ENCODE results near the gene PDE4C. TPM values are rescaled to one million over a fixed set of nuclear protein-coding genes. Genes with fewer than 3 reads are reported as not detected.

Gene PDE4C
- total and polyA plus RNA-seq, 7 donors: 1.8 to 8.6 (median 4.0) TPM; not detected in 2

GRCh38 chr19:18234194-18234593 is 8.0 kb upstream of the PDE4C start:
- Histone ChIP-seq H3K9me3 (peaks cover 0 to 12% (median 7%) of the 10 kb centered on the region in 4 donors), H3K4me3 (no peak overlapping the region), H3K27ac (no peak overlapping the region), H3K27me3 (peaks cover 12 to 65% (median 30%) of the 10 kb centered on the region in 3 donors), H3K36me3 (no peaks in the 10 kb centered on the region), H3K4me1 (peaks cover 0 to 7% (median 0%) of the 10 kb centered on the region in 4 donors)
- intact Hi-C loops (cut with DNase I): no loop called here
- DNase-seq: no peak
- WGBS, 2 donors: 41 to 46% methylated on average over 6 of the region's 6 CpGs
- TF ChIP-seq EP300 (IDR thresholded peaks at IDR 0.05): no peak
- TF ChIP-seq POLR2A (IDR thresholded peaks at IDR 0.05): no peak
- no peak for TF ChIP-seq CTCF (IDR thresholded peaks at IDR 0.05)
- no peak for TF ChIP-seq POLR2AphosphoS5 (IDR thresholded peaks at IDR 0.05)

GRCh38 chr19:18233224-18233825 is 7.1 kb upstream of the PDE4C start:
- no peak for TF ChIP-seq POLR2A (IDR thresholded peaks at IDR 0.05)
- no peak for TF ChIP-seq POLR2AphosphoS5 (IDR thresholded peaks at IDR 0.05)
- TF ChIP-seq CTCF (IDR thresholded peaks at IDR 0.05): no peak
- no peak for TF ChIP-seq EP300 (IDR thresholded peaks at IDR 0.05)
- Histone ChIP-seq H3K27me3 (peaks cover 12 to 72% (median 30%) of the 10 kb centered on the region in 3 donors), H3K4me3 (no peak overlapping the region), H3K27ac (no peak overlapping the region), H3K4me1 (peaks cover 0 to 7% (median 0%) of the 10 kb centered on the region in 4 donors), H3K36me3 (no peaks in the 10 kb centered on the region), H3K9me3 (peaks cover 0 to 12% (median 7%) of the 10 kb centered on the region in 4 donors)
- WGBS, 2 donors: 18 to 32% methylated on average over 37 of the region's 37 CpGs
- intact Hi-C loops (cut with DNase I): no loop called here
- no peak for DNase-seq

- 6 to 22% methylated on average over 46 of the region's 46 CpGs for WGBS, 2 donors
- no peak overlapping the region for H3K27ac ChIP-seq
- intact Hi-C loops (cut with DNase I): no loop called here
- H3K9me3 ChIP-seq: peaks cover 0 to 12% (median 7%) of the 10 kb centered on the region in 4 donors
- DNase-seq: no peak
- peaks cover 12 to 76% (median 30%) of the 10 kb centered on the region in 3 donors for H3K27me3 ChIP-seq
- H3K4me3 ChIP-seq: no peak overlapping the region
- peaks cover 0 to 12% (median 2%) of the 10 kb centered on the region in 4 donors for H3K4me1 ChIP-seq
- TF ChIP-seq EP300 (IDR thresholded peaks at IDR 0.05) (no peak), POLR2AphosphoS5 (IDR thresholded peaks at IDR 0.05) (no peak), CTCF (IDR thresholded peaks at IDR 0.05) (no peak), POLR2A (IDR thresholded peaks at IDR 0.05) (no peak)
- H3K36me3 ChIP-seq: no peaks in the 10 kb centered on the region
These were observed 6.4 kb upstream of the PDE4C start for GRCh38 chr19:18232540-18233223.

- Histone ChIP-seq H3K4me1 (peaks cover 0 to 21% (median 10%) of the 10 kb centered on the region in 4 donors), H3K27me3 (peaks cover 12 to 76% (median 30%) of the 10 kb centered on the region in 3 donors), H3K9me3 (peaks cover 0 to 12% (median 7%) of the 10 kb centered on the region in 4 donors), H3K27ac (no peak overlapping the region), H3K36me3 (no peaks in the 10 kb centered on the region), H3K4me3 (no peak overlapping the region)
- no peak for DNase-seq
- 21 to 24% methylated on average over 4 of the region's 4 CpGs for WGBS, 2 donors
- no peak for TF ChIP-seq CTCF (IDR thresholded peaks at IDR 0.05)
- intact Hi-C loops (cut with DNase I): no loop called here
These were observed 5.5 kb upstream of the PDE4C start for GRCh38 chr19:18231775-18232174.
